ENCODE measurements around the gene AHNAK. TPM values are rescaled to one million over a fixed set of nuclear protein-coding genes. Genes with fewer than 3 reads are reported as not detected.
A peak's percentile ranks its signal among the peaks of the same experiment; 100 is the strongest.

Gene AHNAK
- total RNA-seq, 1 donor from 2014 or later = 809 TPM

DNA sequence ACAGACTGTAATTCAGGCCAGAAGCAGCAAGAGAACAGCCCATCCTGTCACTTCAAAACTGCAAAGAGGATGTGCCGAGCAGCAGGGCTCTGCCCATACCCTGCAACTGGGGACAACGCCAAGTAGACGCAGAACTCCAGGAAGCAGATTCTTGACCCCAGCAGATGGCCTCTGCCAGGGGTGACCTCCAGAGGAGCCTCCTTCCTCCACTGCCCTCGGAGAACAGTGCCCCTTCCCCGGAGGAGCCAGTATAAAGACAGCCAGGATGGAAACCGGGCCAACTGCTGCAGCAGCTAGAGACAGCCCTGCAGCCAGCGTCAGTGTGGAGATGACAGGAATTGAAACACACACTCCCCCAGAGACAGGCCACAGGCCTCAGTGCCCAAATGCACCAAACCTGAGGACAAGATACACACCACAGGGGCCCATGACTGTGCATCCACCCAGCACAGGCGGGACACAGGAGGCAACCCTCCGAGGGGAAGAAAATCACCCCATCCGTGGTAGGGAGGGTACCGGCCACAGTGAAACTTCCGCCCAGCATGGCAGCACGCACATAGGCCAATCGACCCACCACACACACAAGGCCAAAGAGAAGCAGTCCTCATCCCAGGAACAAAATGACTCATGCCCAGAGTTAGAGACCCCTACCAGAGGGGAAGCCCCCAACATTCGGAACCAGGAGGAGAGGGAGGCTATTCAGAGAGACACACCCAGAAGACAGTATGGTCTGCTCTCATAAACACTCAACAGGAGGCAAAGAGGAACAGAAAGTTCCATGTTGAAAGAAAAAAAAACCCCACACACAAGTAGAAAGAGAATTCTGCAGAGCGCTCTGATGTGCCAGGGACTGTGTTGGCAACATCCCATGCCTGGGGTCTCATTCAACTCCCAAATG is 5.6 kb downstream of the AHNAK start:
- Histone ChIP-seq H3K27me3 (ENCODE audit: low read depth) (no peaks in the 10 kb centered on the region), H3K27ac (peak overlapping the region; percentile 97), H3K4me1 (peaks cover 85% of the 10 kb centered on the region), H3K9me3 (no peaks in the 10 kb centered on the region), H3K36me3 (peaks cover 26% of the 10 kb centered on the region), H3K4me3 (peak overlapping the region; percentile 98)
- DNase-seq = no peak
- no peak for ATAC-seq
- intact Hi-C loops (cut with DNase I) = no loop called here
- TF ChIP-seq, protein P1, sequence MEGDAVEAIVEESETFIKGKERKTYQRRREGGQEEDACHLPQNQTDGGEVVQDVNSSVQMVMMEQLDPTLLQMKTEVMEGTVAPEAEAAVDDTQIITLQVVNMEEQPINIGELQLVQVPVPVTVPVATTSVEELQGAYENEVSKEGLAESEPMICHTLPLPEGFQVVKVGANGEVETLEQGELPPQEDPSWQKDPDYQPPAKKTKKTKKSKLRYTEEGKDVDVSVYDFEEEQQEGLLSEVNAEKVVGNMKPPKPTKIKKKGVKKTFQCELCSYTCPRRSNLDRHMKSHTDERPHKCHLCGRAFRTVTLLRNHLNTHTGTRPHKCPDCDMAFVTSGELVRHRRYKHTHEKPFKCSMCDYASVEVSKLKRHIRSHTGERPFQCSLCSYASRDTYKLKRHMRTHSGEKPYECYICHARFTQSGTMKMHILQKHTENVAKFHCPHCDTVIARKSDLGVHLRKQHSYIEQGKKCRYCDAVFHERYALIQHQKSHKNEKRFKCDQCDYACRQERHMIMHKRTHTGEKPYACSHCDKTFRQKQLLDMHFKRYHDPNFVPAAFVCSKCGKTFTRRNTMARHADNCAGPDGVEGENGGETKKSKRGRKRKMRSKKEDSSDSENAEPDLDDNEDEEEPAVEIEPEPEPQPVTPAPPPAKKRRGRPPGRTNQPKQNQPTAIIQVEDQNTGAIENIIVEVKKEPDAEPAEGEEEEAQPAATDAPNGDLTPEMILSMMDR (IDR thresholded peaks at IDR 0.05) = no peak

DNA sequence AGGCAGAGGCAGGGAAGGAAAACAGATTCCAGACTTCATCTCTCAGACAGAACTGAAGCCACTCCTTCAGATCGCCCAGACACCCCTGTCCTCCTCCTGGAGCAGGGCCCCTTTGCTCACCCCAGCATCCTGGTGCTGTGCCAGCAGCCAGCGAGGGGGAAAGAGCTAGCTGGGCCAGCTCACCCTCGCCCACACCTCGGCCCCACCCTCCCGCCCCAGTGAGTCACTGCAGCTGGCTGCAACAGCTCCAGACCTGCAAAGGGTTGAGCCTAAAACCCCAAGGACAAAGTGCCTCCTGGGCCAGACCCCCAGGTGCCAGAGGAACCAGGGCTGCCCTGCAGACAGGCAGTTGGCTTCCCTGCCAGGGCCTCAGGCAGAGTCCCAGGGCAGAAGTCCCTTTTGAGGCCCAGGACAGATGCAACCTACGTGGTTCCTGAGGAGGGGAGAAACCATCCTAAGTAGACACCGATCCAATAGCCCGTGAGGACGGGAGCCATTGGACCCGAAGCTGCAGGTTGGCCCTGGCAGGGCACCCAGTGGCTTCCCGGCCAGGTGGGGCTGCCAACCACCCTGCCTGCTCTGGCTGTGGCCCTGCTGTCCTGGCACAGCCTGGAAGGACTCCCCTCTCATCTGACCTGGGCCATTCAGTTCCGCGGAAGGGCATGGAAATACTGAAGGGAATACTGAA is 7.2 kb downstream of the AHNAK start:
- H3K36me3 ChIP-seq = peaks cover 43% of the 10 kb centered on the region
- DNase-seq (no peak), ATAC-seq (peak; percentile 7 to 37)
- H3K4me1 ChIP-seq = peaks cover 89% of the 10 kb centered on the region
- peak overlapping the region; percentile 29 for H3K4me3 ChIP-seq
- intact Hi-C loops (cut with DNase I) = no loop called here
- no peaks in the 10 kb centered on the region for H3K27me3 ChIP-seq (ENCODE audit: low read depth)
- H3K9me3 ChIP-seq = no peaks in the 10 kb centered on the region
- H3K27ac ChIP-seq = peak overlapping the region; percentile 97
- TF ChIP-seq, protein P1 (IDR thresholded peaks at IDR 0.05) = no peak

DNA sequence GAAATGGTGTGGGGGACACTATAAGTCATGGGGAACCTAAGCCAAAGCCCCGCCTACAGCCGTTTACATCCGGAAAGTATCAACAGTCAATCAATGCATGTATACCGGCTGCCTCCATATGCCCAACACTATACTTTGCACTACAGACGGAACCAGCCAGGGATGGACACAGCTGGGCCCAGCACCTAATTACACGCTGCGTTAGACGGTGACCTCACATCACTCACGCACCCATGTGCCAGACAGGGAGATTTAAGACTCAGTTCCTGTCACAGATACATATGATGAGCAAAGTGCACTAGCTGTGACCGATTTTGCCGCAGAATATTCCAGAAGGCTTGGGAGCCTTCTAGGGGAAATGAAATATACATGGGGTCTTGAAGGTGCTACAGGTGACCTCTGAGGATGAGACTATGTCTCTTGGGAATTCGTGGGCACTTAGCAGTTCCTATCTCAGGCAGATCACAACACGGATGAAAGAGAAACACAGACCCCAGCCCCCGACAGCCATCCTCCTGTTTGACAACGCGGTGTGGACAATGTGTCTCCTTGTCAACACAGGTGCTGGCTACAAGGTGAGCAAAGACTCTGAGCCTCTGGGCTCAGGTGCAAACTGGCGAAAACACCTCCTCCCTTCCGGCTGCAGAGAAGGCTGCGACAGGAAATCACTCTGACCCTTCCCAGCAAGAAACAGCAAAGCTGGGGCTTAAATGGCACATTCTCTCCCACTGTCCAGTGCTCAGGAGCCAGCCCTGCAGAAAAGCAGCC is 8.0 kb downstream of the AHNAK start:
- Histone ChIP-seq H3K4me1 (peaks cover 82% of the 10 kb centered on the region), H3K27ac (peak overlapping the region; percentile 97), H3K36me3 (peaks cover 50% of the 10 kb centered on the region), H3K4me3 (peak overlapping the region; percentile 29), H3K27me3 (ENCODE audit: low read depth) (no peaks in the 10 kb centered on the region), H3K9me3 (no peaks in the 10 kb centered on the region)
- ATAC-seq = no peak
- intact Hi-C loops (cut with DNase I) = no loop called here
- DNase-seq = no peak
- TF ChIP-seq, protein P1 (IDR thresholded peaks at IDR 0.05) = no peak

DNA sequence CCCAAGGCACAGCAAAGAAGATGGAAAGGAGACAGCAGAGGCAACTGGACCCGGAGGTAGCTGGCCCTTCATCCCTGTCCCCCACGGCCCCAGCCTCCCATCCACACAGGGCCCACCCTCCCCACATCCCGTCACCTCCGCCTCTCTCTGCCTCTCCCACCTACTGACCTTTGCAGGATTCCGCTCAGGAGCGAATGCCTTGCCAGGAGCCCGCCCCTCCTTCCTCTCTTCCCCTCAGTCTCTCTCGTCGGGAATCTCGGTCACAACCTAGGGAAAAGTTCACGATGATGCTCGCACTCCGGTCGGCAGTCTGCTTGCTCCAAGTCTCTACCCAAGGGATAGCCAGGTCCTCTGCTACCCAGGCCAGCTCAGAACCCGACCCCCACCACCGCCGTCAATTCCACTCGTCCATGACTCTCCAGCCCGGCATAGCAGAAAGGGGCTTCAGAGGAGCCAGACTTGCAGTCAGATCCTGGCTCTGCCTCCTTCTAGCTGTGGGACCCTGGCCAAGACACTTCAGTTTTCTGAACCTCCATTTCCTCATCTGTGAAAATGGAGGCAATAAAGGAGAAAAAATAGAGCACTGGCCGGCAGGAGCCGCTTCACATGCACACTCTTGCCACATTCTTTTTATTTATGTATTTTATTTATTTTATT is 10.2 kb downstream of the AHNAK start:
- no peak overlapping the region for H3K4me3 ChIP-seq
- no peak for DNase-seq
- H3K27me3 ChIP-seq (ENCODE audit: low read depth) = no peaks in the 10 kb centered on the region
- no peak overlapping the region for H3K27ac ChIP-seq
- H3K36me3 ChIP-seq = peaks cover 68% of the 10 kb centered on the region
- H3K9me3 ChIP-seq = no peaks in the 10 kb centered on the region
- TF ChIP-seq, protein P1 (IDR thresholded peaks at IDR 0.05) = no peak
- intact Hi-C loops (cut with DNase I) = no loop called here
- peaks cover 60% of the 10 kb centered on the region for H3K4me1 ChIP-seq
- no peak for ATAC-seq

DNA sequence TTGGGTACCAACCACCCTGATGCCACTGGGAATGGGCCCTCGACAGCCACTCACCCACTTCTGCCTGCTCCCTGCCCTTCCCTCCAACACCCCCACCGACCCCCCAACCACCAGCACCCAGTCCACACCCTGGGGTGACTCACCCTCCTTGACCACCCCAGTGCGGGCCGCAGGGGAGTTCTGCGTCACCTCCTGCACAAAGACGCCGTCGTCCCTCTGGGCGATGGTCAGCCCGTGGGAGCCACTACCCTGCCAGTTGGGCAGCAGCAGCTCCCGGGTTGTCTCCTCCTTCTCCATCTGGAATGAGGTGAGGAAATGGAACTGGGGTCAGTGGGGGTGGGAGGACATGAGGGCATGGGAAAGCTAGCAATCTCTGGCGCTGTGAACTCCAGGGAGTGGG is 10.8 kb downstream of the AHNAK start:
- TF ChIP-seq, protein P1 (IDR thresholded peaks at IDR 0.05) = no peak
- Histone ChIP-seq H3K36me3 (peaks cover 75% of the 10 kb centered on the region), H3K9me3 (no peaks in the 10 kb centered on the region), H3K27me3 (ENCODE audit: low read depth) (no peaks in the 10 kb centered on the region), H3K4me1 (peaks cover 54% of the 10 kb centered on the region), H3K4me3 (no peak overlapping the region), H3K27ac (no peak overlapping the region)
- intact Hi-C loops (cut with DNase I) = no loop called here
- no peak for DNase-seq
- ATAC-seq = no peak

Data from lower lobe of right lung (tissue), 2 donors.